GM12872 (cell line): ENCODE measurements around the gene DMRTA2.

Experiments used
- CTCF ChIP-seq: IDR thresholded peaks from 3 replicates; pipeline ENCODE4 v1.5.1; 2011; ENCODE audit warnings: low read depth, mild to moderate bottlenecking, low read length, moderate library complexity; ENCODE audit not compliant: insufficient read depth

DMRTA2 gene

GRCh38 chr1:50422675-50422945 is 633 bp downstream of the DMRTA2 start:
- TF ChIP-seq CTCF, result no peak

- no peak for TF ChIP-seq CTCF
Observed at GRCh38 chr1:50421768-50422674, 1.2 kb downstream of the DMRTA2 start.

GRCh38 chr1:50421366-50421748 is 1.9 kb downstream of the DMRTA2 start:
- no peak for TF ChIP-seq CTCF

GRCh38 chr1:50420689-50421365 is 2.4 kb downstream of the DMRTA2 start:
- no peak for TF ChIP-seq CTCF

- TF ChIP-seq CTCF, result no peak
Observed at GRCh38 chr1:50419907-50420677, 3.2 kb downstream of the DMRTA2 start.

GRCh38 chr1:50419192-50419906 is 3.9 kb downstream of the DMRTA2 start:
- no peak for TF ChIP-seq CTCF

- TF ChIP-seq CTCF, result no peak
Observed at GRCh38 chr1:50418600-50419109, 4.6 kb downstream of the DMRTA2 start.
